D721Med (cell line): ENCODE results near the gene GSAP.
"Not testable (repeated sequence)": the region's sequence is repeated elsewhere in the genome, so short reads cannot be mapped to it uniquely, and the experiment has no call there.

ENCODE experiments used
- DNase-seq: peaks from one replicate; pipeline ENCODE4 v3.0.0; 2011; ENCODE audit warnings: low spot score; ENCODE audit not compliant: insufficient read length
- FAIRE-seq: peaks from 2 replicates; lab custom pipeline; 2011; peaks lifted over from hg19 to GRCh38; lab: Jason Lieb, UNC
- TF ChIP-seq, protein P1 (sequence below): IDR thresholded peaks from 2 replicates; pipeline ENCODE4 v1.5.1; 2012; ENCODE audit warnings: mild to moderate bottlenecking, control low read depth; ENCODE audit not compliant: insufficient read depth; ENCODE audit errors: missing control alignments

The GSAP gene

DNA sequence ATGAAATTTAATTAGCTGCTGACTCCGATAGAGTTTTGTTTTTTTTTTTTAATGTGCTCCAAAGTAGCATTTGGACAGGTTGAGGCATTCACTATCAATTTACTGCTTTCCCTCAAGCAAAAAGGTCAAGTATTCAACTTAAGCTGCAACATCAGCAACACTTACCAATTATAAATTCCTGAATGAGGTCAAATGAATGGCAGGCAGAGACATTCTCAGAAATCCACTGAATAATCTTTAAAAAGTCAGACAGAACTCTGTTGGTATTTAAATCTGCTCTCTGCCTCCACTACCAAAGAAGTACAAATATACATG is 62.8 kb downstream of the GSAP start:
- TF ChIP-seq, protein P1, sequence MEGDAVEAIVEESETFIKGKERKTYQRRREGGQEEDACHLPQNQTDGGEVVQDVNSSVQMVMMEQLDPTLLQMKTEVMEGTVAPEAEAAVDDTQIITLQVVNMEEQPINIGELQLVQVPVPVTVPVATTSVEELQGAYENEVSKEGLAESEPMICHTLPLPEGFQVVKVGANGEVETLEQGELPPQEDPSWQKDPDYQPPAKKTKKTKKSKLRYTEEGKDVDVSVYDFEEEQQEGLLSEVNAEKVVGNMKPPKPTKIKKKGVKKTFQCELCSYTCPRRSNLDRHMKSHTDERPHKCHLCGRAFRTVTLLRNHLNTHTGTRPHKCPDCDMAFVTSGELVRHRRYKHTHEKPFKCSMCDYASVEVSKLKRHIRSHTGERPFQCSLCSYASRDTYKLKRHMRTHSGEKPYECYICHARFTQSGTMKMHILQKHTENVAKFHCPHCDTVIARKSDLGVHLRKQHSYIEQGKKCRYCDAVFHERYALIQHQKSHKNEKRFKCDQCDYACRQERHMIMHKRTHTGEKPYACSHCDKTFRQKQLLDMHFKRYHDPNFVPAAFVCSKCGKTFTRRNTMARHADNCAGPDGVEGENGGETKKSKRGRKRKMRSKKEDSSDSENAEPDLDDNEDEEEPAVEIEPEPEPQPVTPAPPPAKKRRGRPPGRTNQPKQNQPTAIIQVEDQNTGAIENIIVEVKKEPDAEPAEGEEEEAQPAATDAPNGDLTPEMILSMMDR, result no peak
- DNase-seq, result no peak
- FAIRE-seq, result no peak

GRCh38 chr7:77352665-77353406 is 63.3 kb downstream of the GSAP start:
- TF ChIP-seq, protein P1, result no peak
- no peak for DNase-seq
- no peak for FAIRE-seq

- DNase-seq (no peak), FAIRE-seq (no peak)
- TF ChIP-seq, protein P1, result no peak
These were observed 64.6 kb downstream of the GSAP start for GRCh38 chr7:77351539-77352004.

DNA sequence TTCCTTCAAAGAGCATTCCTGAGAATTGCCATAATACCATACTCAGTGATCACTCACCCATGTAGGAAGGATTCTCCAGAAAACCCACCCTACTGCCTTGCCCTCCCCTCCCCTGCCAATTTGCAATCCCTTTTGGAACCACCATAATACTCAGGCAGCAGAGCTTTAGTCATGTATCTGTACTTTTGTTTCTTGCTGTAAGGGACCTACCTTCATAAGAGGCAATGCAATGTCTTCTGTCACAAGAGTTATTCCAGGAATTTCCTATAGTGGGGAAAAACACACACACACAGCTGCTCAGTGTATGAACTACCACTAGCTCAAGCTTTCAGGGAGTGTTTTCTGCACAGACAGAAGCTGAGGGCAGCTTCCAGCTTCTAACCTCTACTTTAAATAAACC is 67.0 kb downstream of the GSAP start:
- FAIRE-seq, result no peak
- no peak for DNase-seq
- TF ChIP-seq, protein P1, result no peak

GRCh38 chr7:77348371-77348813 is 67.8 kb downstream of the GSAP start:
- no peak for FAIRE-seq
- no peak for DNase-seq
- TF ChIP-seq, protein P1, result no peak

- no peak for FAIRE-seq
- TF ChIP-seq, protein P1, result no peak
- no peak for DNase-seq
These were observed 69.7 kb downstream of the GSAP start for GRCh38 chr7:77346441-77346840.

DNA sequence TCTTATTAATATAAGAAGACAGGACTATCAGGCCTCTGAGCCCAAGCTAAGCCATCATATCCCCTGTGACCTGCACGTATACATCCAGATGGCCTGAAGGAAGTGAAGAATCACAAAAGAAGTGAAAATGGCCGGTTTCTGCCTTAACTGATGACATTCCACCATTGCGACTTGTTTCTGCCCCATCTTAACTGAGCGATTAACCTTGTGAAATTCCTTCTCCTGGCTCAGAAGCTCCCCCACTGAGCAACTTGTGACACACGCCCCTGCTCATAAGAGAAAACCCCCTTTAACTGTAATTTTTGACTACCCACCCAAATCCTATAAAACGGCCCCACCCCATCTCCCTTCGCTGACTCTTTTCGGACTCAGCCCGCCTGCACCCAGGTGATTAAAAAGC is 70.7 kb downstream of the GSAP start:
- not testable (repeated sequence) for FAIRE-seq, DNase-seq
